WERI-Rb-1 (cell line): ENCODE results near the gene BTNL9.

Source experiments
- DNase-seq: peaks from one replicate; pipeline ENCODE4 v3.0.0-alpha.2; 2020
- H3K27ac ChIP-seq: fragments of 250-450 bp; sonication (Bioruptor Pico); 2 replicates; pipeline ENCODE4 v1.5.1; 2020; ENCODE audit warnings: mild to moderate bottlenecking, moderate library complexity
- H3K27me3 ChIP-seq: fragments of 250-450 bp; sonication (Bioruptor Pico); 2 replicates; pipeline ENCODE4 v1.5.1; 2021; ENCODE audit warnings: mild to moderate bottlenecking, low read depth, moderate library complexity; ENCODE audit not compliant: insufficient read depth, severe bottlenecking
- H3K36me3 ChIP-seq: fragments of 250-450 bp; sonication (Bioruptor Pico); 2 replicates; pipeline ENCODE4 v1.5.1; 2020; ENCODE audit warnings: mild to moderate bottlenecking, moderate library complexity
- H3K4me3 ChIP-seq: 2 replicates; pipeline ENCODE4 v1.5.1; 2011; ENCODE audit warnings: low read depth, mild to moderate bottlenecking, control low read depth, low read length
- H3K9me3 ChIP-seq: fragments of 250-450 bp; sonication (Bioruptor Pico); 2 replicates; pipeline ENCODE4 v1.5.1; 2021; ENCODE audit warnings: mild to moderate bottlenecking, moderate library complexity; ENCODE audit not compliant: severe bottlenecking
- TF ChIP-seq, protein P1 (sequence below): IDR thresholded peaks from 2 replicates; pipeline ENCODE4 v1.5.1; 2011; ENCODE audit warnings: low read depth, mild to moderate bottlenecking, control low read depth, inconsistent platforms, low read length

Gene BTNL9

DNA sequence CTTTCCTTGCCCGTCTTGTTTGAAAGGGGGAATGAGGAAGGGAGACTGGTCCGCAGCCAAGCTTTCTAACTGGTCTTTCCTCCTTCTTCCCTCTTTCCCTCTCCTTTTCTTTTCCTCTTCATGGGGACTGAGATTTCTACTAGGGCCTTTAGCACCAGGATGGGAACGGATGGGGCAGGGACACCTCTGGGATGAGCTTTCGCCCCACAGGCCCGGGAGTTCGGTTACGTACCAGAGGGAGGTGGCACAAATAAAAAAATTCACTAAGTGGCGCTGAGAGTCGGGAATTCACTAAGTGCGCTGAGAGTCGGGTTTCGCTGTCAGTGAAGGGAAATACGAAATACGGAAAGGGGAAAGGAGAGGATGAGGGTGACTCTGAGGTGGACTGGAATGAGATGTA, 21.6 kb downstream of the BTNL9 start:
- no peak for DNase-seq
- Histone ChIP-seq H3K4me3 (no peak overlapping the region), H3K27me3 (peaks cover 36% of the 10 kb centered on the region), H3K27ac (no peak overlapping the region), H3K9me3 (no peaks in the 10 kb centered on the region), H3K36me3 (no peaks in the 10 kb centered on the region)
- TF ChIP-seq, protein P1, sequence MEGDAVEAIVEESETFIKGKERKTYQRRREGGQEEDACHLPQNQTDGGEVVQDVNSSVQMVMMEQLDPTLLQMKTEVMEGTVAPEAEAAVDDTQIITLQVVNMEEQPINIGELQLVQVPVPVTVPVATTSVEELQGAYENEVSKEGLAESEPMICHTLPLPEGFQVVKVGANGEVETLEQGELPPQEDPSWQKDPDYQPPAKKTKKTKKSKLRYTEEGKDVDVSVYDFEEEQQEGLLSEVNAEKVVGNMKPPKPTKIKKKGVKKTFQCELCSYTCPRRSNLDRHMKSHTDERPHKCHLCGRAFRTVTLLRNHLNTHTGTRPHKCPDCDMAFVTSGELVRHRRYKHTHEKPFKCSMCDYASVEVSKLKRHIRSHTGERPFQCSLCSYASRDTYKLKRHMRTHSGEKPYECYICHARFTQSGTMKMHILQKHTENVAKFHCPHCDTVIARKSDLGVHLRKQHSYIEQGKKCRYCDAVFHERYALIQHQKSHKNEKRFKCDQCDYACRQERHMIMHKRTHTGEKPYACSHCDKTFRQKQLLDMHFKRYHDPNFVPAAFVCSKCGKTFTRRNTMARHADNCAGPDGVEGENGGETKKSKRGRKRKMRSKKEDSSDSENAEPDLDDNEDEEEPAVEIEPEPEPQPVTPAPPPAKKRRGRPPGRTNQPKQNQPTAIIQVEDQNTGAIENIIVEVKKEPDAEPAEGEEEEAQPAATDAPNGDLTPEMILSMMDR = no peak

DNA sequence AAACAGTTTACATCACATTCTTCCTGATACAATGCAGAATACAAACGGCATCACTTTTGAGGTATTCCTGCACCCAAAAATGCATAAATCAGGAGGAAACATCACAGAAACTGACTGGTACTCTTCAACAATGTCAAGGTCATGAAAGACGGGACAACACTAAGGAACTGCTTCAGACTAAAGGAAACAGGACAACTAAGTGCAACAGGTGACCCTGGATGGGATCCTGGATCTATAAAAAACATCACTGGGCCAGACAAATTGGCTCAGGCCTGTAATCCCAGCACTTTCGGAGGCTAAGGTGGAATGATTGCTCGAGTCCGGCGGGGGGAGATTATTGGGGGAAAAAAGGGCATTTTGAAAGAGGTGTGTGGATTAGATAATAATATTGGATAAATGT, 22.6 kb downstream of the BTNL9 start:
- no peaks in the 10 kb centered on the region for H3K9me3 ChIP-seq
- TF ChIP-seq, protein P1 = no peak
- H3K27ac ChIP-seq = no peak overlapping the region
- no peak overlapping the region for H3K4me3 ChIP-seq
- H3K36me3 ChIP-seq = no peaks in the 10 kb centered on the region
- peaks cover 36% of the 10 kb centered on the region for H3K27me3 ChIP-seq
- no peak for DNase-seq

DNA sequence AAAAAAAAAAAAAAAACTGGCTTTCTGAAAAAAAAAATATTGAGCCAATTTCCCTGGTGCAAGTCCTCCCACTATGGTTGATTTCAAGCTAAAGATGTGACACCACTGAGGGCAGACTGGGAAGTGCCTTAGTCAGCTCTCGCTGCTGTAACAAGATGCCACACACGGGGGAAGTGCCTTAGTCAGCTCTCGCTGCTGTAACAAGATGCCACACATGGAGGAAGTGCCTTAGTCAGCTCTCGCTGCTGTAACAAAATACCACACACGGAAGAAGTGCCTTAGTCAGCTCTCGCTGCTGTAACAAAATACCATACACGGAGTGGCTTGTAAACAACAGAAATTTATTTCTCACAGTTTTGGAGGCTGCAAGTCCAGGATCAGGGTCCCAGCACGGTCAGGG, 23.4 kb downstream of the BTNL9 start:
- Histone ChIP-seq H3K9me3 (no peaks in the 10 kb centered on the region), H3K27ac (no peak overlapping the region), H3K36me3 (no peaks in the 10 kb centered on the region), H3K4me3 (no peak overlapping the region), H3K27me3 (peaks cover 30% of the 10 kb centered on the region)
- TF ChIP-seq, protein P1 = no peak
- no peak for DNase-seq

DNA sequence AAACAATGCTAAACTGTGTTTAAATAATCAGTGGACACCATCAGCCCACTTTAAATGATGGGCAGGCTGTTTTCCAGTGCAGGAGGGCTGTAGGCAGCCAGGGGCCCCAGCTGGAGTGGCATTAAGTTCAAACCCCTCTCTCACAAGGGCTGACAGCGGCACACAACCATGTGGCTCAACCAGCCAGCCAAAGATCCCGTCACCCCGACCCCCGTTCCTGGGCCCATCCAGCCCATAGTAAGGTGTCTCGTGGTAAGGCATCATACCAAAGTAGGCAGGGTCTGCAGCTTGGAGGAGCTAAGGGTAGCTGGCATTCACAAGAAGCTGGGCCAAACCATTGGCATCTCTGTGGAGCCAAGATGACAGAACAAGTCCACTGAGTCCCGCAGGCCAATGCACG, 24.9 kb downstream of the BTNL9 start:
- DNase-seq = no peak
- no peak overlapping the region for H3K27ac ChIP-seq
- peaks cover 36% of the 10 kb centered on the region for H3K27me3 ChIP-seq
- TF ChIP-seq, protein P1 = no peak
- H3K9me3 ChIP-seq = no peaks in the 10 kb centered on the region
- H3K36me3 ChIP-seq = no peaks in the 10 kb centered on the region
- H3K4me3 ChIP-seq = no peak overlapping the region

DNA sequence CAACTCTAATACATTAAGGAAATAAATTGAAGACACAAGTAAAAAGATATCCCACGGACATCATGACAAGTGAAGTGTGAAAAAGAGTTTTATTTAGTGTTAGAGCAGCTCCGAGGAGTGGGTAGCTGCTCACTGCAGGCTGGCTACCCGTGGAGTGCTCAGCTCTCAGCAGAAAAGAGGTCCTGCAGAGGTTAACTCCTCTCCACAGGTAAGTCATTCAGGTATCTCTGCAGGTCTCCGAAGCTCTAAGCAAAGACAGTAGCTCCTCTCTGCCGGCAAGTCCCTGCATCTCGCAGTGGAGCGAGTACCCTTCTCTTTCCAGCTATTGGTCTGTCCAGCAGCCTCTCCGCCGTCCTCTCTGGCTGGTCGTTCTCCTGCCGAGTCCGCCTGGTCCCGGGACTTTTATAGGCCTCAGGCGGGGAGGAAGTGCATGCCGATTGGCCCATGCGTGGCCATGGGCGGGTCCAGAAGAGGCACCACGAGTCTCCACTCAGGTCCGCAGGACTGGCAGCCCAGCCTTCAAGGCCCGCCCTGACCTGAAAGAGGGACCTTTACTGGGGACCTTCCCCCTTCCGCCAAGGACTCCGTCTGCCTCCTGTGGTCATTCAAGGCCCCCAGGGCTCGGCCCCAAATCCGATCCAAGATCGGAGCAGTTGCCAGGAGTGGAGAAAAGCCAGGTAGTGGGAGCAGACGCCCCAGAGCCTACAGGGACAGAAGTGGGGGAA, 29.9 kb downstream of the BTNL9 start:
- no peak for DNase-seq
- peaks cover 20% of the 10 kb centered on the region for H3K27me3 ChIP-seq
- TF ChIP-seq, protein P1 = no peak
- H3K9me3 ChIP-seq = no peaks in the 10 kb centered on the region
- no peak overlapping the region for H3K4me3 ChIP-seq
- no peaks in the 10 kb centered on the region for H3K36me3 ChIP-seq
- H3K27ac ChIP-seq = no peak overlapping the region

DNA sequence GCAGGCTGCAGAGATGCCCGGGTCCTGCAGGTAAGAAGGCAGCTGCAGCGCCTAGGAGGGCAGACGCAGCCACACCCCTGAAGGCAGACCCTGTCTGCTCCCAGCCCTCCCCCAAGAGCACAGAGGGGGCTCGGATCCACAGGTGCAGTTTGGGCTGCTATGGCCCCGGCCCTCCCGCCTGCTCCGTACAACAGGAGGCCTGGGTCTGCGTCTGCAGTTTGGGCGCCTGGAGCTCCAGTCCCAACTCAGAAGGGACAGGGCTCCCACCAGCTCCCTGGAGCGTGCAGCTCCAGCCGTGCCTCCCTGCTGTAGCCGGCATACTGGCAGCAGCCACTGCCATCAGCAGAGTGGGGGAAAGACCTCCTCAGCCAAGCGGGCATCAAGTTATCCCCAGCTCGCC, 30.5 kb downstream of the BTNL9 start:
- H3K27ac ChIP-seq = no peak overlapping the region
- H3K36me3 ChIP-seq = no peaks in the 10 kb centered on the region
- TF ChIP-seq, protein P1 = no peak
- H3K4me3 ChIP-seq = no peak overlapping the region
- H3K9me3 ChIP-seq = no peaks in the 10 kb centered on the region
- no peak for DNase-seq
- peaks cover 17% of the 10 kb centered on the region for H3K27me3 ChIP-seq
